Measurements from ENCODE around the gene MICU2. TPM values are rescaled to one million over a fixed set of nuclear protein-coding genes. Genes with fewer than 3 reads are reported as not detected.

Gene MICU2
- total and polyA plus RNA-seq, 10 of the 15 experiments (the other 5 are each of a cell fraction or from before 2014, with no cell fraction given) = 17.7 to 56.6 (median 43.8) TPM

DNA sequence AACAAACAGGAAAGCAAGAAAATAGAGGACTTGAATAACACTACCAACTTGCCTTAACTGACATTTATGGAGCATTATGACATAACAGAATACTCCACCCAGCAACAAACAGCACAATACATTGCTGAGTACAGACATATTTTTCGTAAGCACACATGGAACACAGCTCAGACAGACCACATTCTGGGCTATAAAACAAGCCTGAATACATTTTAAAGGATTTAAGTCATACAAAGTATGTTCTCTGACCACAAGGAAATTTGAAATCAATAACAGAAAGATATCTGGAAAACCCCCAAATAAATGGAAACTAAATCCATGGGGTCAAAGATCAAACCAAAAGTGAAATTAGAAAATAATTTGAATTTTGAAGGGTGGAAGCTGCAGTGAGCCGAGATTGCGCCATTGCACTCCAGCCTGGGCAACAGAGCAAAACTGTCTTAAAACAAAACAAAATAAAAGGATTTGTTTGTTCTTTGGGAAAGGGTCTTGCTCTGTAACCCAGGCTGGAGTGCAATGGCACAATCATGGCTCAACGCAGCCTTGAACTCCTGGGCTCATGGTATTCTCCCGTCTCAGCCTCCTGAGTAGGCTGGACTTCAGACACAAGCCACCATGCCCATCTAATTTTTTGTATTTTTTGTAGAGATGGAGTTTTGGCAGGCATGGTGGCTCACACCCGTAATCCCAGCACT, 150.4 kb downstream of the MICU2 start:
- Histone ChIP-seq H3K79me2 (ENCODE audit: control insufficient read depth, insufficient read depth, low read length) (peaks cover 60% of the 10 kb centered on the region), H3K4me3 (no peak overlapping the region), H3K9ac (ENCODE audit: control insufficient read depth, insufficient read depth, low read length) (no peak overlapping the region), H3K36me3 (ENCODE audit: control insufficient read depth in 2 of 2, insufficient read depth in 2 of 2, low read length in 1 of 2) (no peaks in the 10 kb centered on the region), H3K27me3 (replicated peaks in 1 of 2; ENCODE audit: control insufficient read depth in 2 of 2, insufficient read depth in 2 of 2, low read length in 1 of 2) (no peaks in the 10 kb centered on the region), H3K9me3 (replicated peaks; ENCODE audit: control insufficient read depth, insufficient read depth, low read length) (peaks cover 6% of the 10 kb centered on the region; the same call in 2 of the 3 replicates), H2AFZ (ENCODE audit: control insufficient read depth, low read depth, low read length) (no peak overlapping the region), H3K4me2 (ENCODE audit: control insufficient read depth, insufficient read depth) (no peak overlapping the region), H3K4me1 (ENCODE audit: control insufficient read depth, insufficient read depth, low read length) (0 out of 2 replicates have a peak, but pooled peaks cover 4% of the 10 kb centered on the region), H3K27ac (ENCODE audit: control insufficient read depth, insufficient read depth) (no peak overlapping the region), H4K20me1 (ENCODE audit: control insufficient read depth, insufficient read depth) (no peaks in the 10 kb centered on the region)
- intact Hi-C loops (cut with micrococcal nuclease; ENCODE audit: unreplicated experiment) = no loop called here
- ChIA-PET SMC1A (ENCODE audit: uncharacterized antibody, unreplicated experiment) (interaction anchor here (0.6 kb wide), 1 partner anchor 526 kb away, joined by 3 read pairs; no protein-coding TSS in a partner anchor), CTCF (no interaction called here), POLR2A (no interaction called here), RAD21 (ENCODE audit: unreplicated experiment) (no interaction called here)
- BruUV-seq (replicated peaks) = no TSS peak
- TF ChIP-seq HCFC1 (IDR thresholded peaks at IDR 0.05; ENCODE audit: low read length) (no peak), ESRRA (IDR thresholded peaks at IDR 0.05; ENCODE audit: low read length) (no peak), POLR2A (IDR thresholded peaks at IDR 0.05; ENCODE audit: low read depth, low read length) (no peak), WRNIP1 (IDR thresholded peaks at IDR 0.05; ENCODE audit: borderline replicate concordance, low read depth, low read length) (no peak), STAT1 (conservative IDR thresholded peaks at IDR 0.05) (no peak), PAX5 (IDR thresholded peaks at IDR 0.05; ENCODE audit: borderline replicate concordance, low read depth, low read length) (no peak), RCOR1 (conservative IDR thresholded peaks at IDR 0.05; ENCODE audit: low read depth, low read length) (no peak), ZZZ3 (IDR thresholded peaks at IDR 0.05; ENCODE audit: control insufficient read depth, insufficient read length, low read depth) (no peak), MTA2 (IDR thresholded peaks at IDR 0.05; ENCODE audit: low read depth) (no peak), ETV6 (conservative IDR thresholded peaks at IDR 0.05 in 1 of 2, IDR thresholded peaks at IDR 0.05 in 1 of 2; ENCODE audit: borderline replicate concordance in 1 of 2, low read depth in 1 of 2) (no peak), CREB1 (IDR thresholded peaks at IDR 0.05; ENCODE audit: low read depth) (no peak), NFYA (IDR thresholded peaks at IDR 0.05; ENCODE audit: borderline replicate concordance, low read depth, low read length) (no peak), LARP7 (IDR thresholded peaks at IDR 0.05) (no peak), CREM (IDR thresholded peaks at IDR 0.05; ENCODE audit: low read depth) (no peak), DPF2 (IDR thresholded peaks at IDR 0.05) (no peak)
- TF ChIP-seq, protein P1, sequence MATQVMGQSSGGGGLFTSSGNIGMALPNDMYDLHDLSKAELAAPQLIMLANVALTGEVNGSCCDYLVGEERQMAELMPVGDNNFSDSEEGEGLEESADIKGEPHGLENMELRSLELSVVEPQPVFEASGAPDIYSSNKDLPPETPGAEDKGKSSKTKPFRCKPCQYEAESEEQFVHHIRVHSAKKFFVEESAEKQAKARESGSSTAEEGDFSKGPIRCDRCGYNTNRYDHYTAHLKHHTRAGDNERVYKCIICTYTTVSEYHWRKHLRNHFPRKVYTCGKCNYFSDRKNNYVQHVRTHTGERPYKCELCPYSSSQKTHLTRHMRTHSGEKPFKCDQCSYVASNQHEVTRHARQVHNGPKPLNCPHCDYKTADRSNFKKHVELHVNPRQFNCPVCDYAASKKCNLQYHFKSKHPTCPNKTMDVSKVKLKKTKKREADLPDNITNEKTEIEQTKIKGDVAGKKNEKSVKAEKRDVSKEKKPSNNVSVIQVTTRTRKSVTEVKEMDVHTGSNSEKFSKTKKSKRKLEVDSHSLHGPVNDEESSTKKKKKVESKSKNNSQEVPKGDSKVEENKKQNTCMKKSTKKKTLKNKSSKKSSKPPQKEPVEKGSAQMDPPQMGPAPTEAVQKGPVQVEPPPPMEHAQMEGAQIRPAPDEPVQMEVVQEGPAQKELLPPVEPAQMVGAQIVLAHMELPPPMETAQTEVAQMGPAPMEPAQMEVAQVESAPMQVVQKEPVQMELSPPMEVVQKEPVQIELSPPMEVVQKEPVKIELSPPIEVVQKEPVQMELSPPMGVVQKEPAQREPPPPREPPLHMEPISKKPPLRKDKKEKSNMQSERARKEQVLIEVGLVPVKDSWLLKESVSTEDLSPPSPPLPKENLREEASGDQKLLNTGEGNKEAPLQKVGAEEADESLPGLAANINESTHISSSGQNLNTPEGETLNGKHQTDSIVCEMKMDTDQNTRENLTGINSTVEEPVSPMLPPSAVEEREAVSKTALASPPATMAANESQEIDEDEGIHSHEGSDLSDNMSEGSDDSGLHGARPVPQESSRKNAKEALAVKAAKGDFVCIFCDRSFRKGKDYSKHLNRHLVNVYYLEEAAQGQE (IDR thresholded peaks at IDR 0.05; ENCODE audit: low read depth, low read length) = no peak
- TF ChIP-seq, protein P2, sequence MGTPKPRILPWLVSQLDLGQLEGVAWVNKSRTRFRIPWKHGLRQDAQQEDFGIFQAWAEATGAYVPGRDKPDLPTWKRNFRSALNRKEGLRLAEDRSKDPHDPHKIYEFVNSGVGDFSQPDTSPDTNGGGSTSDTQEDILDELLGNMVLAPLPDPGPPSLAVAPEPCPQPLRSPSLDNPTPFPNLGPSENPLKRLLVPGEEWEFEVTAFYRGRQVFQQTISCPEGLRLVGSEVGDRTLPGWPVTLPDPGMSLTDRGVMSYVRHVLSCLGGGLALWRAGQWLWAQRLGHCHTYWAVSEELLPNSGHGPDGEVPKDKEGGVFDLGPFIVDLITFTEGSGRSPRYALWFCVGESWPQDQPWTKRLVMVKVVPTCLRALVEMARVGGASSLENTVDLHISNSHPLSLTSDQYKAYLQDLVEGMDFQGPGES (IDR thresholded peaks at IDR 0.05) = no peak
- TF ChIP-seq, protein P3, sequence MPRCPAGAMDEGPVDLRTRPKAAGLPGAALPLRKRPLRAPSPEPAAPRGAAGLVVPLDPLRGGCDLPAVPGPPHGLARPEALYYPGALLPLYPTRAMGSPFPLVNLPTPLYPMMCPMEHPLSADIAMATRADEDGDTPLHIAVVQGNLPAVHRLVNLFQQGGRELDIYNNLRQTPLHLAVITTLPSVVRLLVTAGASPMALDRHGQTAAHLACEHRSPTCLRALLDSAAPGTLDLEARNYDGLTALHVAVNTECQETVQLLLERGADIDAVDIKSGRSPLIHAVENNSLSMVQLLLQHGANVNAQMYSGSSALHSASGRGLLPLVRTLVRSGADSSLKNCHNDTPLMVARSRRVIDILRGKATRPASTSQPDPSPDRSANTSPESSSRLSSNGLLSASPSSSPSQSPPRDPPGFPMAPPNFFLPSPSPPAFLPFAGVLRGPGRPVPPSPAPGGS (IDR thresholded peaks at IDR 0.05; ENCODE audit: borderline replicate concordance, insufficient read depth, low read depth, low read length, poor library complexity, severe bottlenecking) = no peak
- no peak for ATAC-seq
- no peak for DNase-seq (ENCODE audit: low read depth, low spot score)
- in situ Hi-C loops (cut with MboI) = no loop called here
- FAIRE-seq = no peak
- WGBS (ENCODE audit: insufficient coverage, insufficient replicate concordance, low lambda C conversion rate, missing lambda C conversion rate) = 98% methylated on average over 6 of the region's 6 CpGs

Measured in GM12878 (cell line).